Measurements from ENCODE around the gene RUNX2. TPM values are rescaled to one million over a fixed set of nuclear protein-coding genes. Genes with fewer than 3 reads are reported as not detected.

The RUNX2 gene
- polyA plus RNA-seq, 1 donor (not counting 4 experiments of a cell fraction or from before 2014, with no cell fraction given): 1.4 TPM

DNA sequence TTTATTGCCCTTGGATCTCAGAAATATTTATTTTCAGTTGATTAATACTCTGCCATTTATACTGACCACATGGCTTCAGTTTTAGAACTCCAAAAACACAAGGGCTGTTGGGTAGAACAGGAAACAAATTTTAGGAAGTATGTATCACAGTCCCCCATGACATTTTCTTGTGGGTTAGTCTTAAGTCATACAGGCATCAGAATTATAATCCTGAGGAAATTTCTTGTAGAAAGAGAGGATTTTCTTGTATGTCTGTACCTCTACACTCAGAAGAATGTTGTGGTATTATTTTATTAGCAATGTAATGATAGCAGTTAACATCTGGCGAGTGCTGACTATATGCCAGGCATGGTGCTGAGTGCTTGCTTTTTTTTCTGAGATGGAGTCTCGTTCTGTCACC lies 384.7 kb downstream of the RUNX2 start:
- Histone ChIP-seq H4K20me1 (ENCODE audit: control insufficient read depth, extremely low read depth, insufficient read depth, low read length) (no peaks in the 10 kb centered on the region), H3K4me3 (ENCODE audit: control insufficient read depth in 2 of 3, extremely low read depth in 1 of 3, insufficient read depth in 2 of 3, low read depth in 1 of 3, low read length in 3 of 3) (no peak overlapping the region), H3K4me2 (ENCODE audit: control insufficient read depth, extremely low read depth, insufficient read depth, low read depth, low read length) (no peak overlapping the region), H3K9me1 (ENCODE audit: control insufficient read depth, extremely low read depth, insufficient read depth, low read length) (no peaks in the 10 kb centered on the region), H3K4me1 (ENCODE audit: control insufficient read depth, extremely low read depth, insufficient read depth, low read length) (no peaks in the 10 kb centered on the region), H3K79me2 (ENCODE audit: control insufficient read depth, insufficient read depth, low read length) (no peaks in the 10 kb centered on the region), H3K36me3 (ENCODE audit: control insufficient read depth in 2 of 2, extremely low read depth in 1 of 2, insufficient read depth in 2 of 2, low read length in 2 of 2) (no peaks in the 10 kb centered on the region), H2AFZ (ENCODE audit: control insufficient read depth, low read length) (no peak overlapping the region), H3K27me3 (ENCODE audit: control insufficient read depth, extremely low read depth, insufficient read depth, low read length) (no peaks in the 10 kb centered on the region), H3K27ac (ENCODE audit: control insufficient read depth, insufficient read depth, low read length) (no peak overlapping the region), H3K9ac (ENCODE audit: control insufficient read depth, extremely low read depth, insufficient read depth, low read length) (no peak overlapping the region), H3K9me3 (ENCODE audit: control insufficient read depth, low read depth, low read length) (no peaks in the 10 kb centered on the region)
- no peak for TF ChIP-seq EZH2 (IDR thresholded peaks at IDR 0.05; ENCODE audit: low read length)
- DNase-seq (ENCODE audit: low read depth, low spot score) (no peak), FAIRE-seq (no peak)
- dilution Hi-C loops (cut with MboI; ENCODE audit: extremely low pct_ligation_motif_present, low sequenced_read_pairs): loop anchor here (25.0 kb wide), 1 partner anchor 325 kb away; the partner anchor contains the start of gene SUPT3H

Other genes with a start within 250 kb of the RUNX2 start
- gene SUPT3H, start 49.6 kb downstream of the RUNX2 start, polyA plus RNA-seq: 7.6 to 8.1 TPM (median 7.8 TPM) in 3 replicates